NCI-H748 (cell line): ENCODE measurements around the gene TEX261.
"Not testable (repeated sequence)": the region's sequence is repeated elsewhere in the genome, so short reads cannot be mapped to it uniquely, and the experiment has no call there.

Source experiments
- DNase-seq: peaks from one replicate; lab custom pipeline; 2025; ENCODE audit not compliant: unreplicated experiment; lab: John Stamatoyannopoulos, UW

TEX261 gene

GRCh38 chr2:70994699-70995425 is at the start of gene TEX261:
TSS of gene TEX261 (minus strand) at chr2:70994873. CDS start at chr2:70994757, 116 bp downstream.
- DNase-seq, result peak; percentile 87

- peak; percentile 15 for DNase-seq
Measured at GRCh38 chr2:71043531-71044407, 49.1 kb upstream of the TEX261 start.

DNA sequence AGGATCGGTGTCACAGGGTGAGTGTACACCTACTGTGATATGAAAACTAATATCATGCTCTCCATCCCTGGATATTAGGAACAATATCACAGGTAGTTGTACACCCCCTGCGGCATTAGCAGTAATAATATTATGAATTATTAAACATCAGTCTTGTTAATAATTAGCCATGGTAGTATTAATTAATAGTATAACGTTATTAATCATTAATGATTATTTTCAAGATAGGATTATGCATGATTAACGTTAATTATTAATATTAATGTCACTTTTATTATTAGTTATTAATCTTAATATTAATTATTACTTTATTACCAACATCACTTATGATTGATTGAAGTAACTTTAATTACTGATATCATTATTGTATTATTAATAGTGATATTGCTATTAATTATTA is 47.6 kb upstream of the TEX261 start:
- no peak for DNase-seq

GRCh38 chr2:71036296-71036695 is 41.6 kb upstream of the TEX261 start:
- not testable (repeated sequence) for DNase-seq

GRCh38 chr2:71023553-71024243 is 29.0 kb upstream of the TEX261 start:
- DNase-seq, result peak; percentile 7

DNA sequence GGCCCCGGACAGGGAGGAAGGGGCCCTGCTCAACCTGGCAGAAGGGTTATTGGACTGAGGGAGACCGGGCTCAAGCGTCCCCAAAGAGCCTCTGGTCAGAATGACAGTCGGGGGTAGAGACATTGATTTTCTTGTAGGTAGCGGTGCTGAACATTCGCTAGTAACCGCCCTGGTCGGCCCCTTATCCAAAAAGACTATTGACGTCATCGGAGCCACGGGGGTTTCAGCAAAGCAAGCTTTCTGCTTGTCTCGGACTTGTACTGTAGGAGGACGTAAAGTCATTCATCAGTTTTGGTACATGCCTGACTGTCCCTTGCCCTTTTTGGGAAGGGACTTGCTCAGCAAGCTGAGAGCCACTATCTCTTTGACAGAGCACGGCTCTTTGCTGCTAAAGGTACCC is 26.7 kb upstream of the TEX261 start:
- not testable (repeated sequence) for DNase-seq

DNA sequence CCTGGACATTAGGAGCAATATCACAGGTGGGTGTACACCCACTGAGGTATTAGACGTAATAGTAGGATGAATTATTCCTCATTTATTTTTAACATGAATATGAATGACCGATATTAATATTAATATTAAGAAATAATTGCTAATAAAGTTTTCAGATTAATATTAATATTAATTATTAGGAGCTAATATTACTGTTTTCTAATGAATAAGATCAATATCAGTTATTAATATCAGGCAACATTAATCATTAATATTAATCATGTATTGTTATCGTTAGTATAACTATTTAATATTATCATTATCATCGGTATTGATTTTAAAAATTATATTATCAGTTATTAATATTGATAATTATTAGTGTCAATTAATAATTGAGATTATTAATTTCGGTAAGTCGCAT is 25.3 kb upstream of the TEX261 start:
- not testable (repeated sequence) for DNase-seq

GRCh38 chr2:71018625-71019024 is 24.0 kb upstream of the TEX261 start:
- DNase-seq, result no peak

DNA sequence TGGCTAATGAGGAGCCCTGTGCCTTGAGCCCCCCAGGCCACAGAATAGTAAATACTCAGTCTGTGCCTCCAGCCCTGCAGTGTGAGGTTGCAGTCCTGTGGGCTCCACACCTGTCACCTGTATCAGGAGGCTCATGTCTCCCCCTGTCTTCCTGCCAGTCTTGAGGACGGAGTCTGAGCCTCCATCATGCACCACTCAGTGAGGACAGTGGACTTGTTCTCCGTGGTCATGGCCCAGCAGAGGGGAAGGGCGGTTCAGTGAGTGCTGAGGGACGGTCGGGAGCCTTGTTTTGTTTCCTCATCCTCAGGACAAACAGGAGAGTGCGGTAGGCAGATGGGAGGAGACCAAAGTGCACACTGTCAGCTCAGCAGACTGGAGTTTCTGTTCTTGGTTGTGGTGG is 17.1 kb upstream of the TEX261 start:
- DNase-seq, result not testable (repeated sequence)

GRCh38 chr2:71008342-71008741 is 13.7 kb upstream of the TEX261 start:
- DNase-seq, result no peak

DNA sequence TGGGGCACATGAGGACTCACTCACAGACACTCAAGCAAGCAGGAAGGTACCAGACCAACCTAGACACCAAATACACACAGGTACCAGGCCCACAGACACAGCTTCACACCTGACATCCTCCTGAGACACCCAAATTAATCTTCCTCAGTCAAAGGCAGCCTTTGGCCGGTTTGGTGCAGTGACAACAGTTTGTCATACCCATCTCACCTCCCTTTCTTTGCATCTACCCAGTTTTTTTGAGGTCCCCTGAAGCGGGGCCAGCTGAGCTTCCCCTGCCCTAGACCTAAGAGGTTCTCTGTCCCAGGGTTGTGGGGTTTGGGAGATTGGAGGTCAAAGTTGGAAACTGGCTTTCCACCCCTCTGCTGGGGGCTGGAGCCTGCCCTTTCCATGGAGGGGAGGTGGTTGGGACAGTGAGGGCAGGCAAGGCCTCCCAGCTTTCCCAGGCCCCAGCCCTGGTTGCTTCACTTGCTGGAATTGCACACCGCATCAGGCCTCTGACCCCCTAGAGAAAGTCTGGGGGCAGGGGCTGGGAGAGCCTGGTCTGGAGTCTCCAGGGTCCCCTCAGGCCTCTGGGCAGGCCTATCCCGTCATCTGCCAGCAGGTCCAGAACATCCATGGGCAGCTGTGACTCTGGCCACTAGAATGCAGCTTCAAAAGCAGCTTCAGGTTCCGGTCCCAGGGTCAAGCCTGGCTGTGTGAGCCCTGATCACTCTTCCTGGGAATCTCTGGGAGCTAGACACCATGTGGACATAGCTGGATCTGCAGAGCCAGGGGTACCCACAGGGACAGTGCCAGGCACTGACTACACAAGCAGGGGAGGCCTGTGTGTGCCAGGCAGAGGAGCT is 12.5 kb upstream of the TEX261 start:
- DNase-seq, result no peak

DNA sequence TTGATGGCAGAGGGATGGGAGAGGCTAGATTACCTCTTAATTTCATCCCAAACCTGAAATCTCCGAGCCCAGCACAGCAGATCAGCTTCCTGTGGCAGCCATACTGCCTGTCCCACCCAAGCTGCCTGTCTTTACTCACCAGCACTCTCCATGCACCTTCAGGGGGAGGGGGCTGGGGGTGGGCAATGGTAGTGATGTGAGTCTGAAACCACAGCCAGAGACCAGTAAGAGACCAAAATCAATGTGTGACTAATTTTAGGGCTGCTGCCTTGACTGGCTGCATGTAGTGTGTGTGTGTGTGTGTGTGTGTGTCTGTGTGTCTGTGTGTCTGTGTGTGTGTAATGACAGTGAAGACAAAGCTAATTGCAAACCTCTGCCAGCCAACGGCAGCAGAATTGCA is 11.7 kb upstream of the TEX261 start:
- DNase-seq, result no peak

DNA sequence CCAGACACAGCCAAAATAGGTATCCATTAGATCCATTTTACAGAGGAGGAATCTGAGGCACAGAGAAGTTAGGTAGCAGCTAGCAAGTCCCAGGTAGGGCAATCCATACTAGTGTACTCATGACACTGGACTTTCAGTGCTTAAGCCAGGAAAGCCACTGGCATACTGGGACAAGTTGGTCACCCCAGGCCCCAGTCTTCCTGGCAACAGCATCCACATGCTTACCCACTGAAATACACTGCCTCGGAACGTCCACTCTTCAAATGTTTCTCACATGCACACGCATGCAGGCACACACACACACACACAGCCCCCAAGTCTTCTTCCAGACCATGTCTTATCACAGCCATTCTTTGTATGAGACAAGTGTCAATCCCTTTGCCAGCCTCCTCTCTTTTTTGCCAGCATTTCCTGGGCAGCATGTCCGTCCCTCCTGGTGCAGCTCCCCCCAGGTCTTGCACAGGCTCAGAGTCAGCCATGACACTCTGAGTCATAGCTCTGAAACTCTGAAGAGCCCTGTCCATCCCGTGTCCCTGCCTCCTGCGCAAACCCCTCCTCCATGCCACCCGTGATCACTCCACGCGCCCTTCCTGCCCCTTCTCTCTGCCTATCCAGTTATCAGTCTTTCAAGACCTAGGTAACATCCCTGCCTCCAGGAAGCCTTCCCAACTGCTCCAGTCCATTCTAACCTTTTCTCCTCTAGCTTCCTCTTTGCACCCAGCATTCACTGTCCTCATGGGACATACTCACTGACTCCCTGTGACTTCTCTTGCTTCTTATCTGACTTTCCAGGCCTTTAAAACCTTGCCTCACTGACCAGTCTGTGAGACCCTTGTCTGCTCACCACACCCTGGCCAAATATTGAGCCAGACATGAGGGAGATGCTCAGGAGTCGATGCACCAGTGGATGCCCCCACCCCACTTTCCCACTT is 10.9 kb upstream of the TEX261 start:
- no peak for DNase-seq

GRCh38 chr2:71004857-71005256 is 10.2 kb upstream of the TEX261 start:
- no peak for DNase-seq

GRCh38 chr2:71003966-71004755 is 9.5 kb upstream of the TEX261 start:
- DNase-seq, result no peak

DNA sequence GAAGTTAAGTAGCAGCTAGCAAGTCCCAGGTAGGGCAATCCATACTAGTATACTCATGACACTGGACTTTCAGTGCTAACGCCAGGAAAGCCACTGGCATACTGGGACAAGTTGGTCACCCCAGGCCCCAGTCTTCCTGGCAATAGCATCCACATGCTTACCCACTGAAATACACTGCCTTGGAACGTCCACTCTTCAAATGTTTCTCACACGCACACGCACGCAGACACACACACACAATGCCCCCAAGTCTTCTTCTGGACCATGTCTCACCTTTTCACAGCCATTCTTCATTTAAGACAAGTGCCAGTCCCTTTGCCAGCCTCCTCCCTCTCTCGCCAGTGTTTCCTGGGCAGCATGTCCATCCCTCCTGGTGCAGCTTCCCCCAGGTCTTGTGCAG is 8.7 kb upstream of the TEX261 start:
- DNase-seq, result no peak

- no peak for DNase-seq
Measured at GRCh38 chr2:71001981-71002570, 7.4 kb upstream of the TEX261 start.

DNA sequence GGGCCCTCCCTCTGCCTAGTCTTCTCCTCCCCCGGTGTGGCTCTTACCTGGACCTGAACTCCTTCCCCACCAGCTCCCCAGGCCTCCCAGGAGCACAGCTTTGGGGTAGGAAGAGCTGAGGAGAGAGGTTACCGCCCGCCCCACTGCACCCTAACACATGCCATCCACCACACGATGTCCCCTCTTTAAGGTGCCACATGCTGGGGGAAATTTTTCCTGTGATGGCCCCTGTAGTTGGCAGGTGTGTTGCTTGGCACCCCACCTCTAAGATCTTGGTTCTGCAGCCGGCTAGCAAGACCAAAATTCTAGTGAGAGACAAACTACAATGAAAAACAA is 6.9 kb upstream of the TEX261 start:
- DNase-seq, result no peak
